ENCODE measurements around the gene OR51A4.
"Not testable (repeated sequence)": the region's sequence is repeated elsewhere in the genome, so short reads cannot be mapped to it uniquely, and the experiment has no call there.

The OR51A4 gene

GRCh38 chr11:4947505-4947904 is at the start of gene OR51A4:
Gene OR51A4, minus strand, starts transcription at chr11:4947605. Its CDS starts 505 bp downstream, at chr11:4947100.
- DNase-seq, result no peak

GRCh38 chr11:4994551-4994950 is 47.1 kb upstream of the OR51A4 start, which contains the start of gene OR51L1:
Gene OR51L1, plus strand, starts transcription at chr11:4994851. Its CDS starts 4,132 bp downstream, at chr11:4998983.
- DNase-seq, result no peak

- no peak for DNase-seq
Measured at GRCh38 chr11:4991060-4991459, 43.7 kb upstream of the OR51A4 start.

GRCh38 chr11:4983841-4984240 is 36.4 kb upstream of the OR51A4 start:
- no peak for DNase-seq

GRCh38 chr11:4982678-4983077 is 35.3 kb upstream of the OR51A4 start:
- no peak for DNase-seq

GRCh38 chr11:4979036-4979435 is 31.6 kb upstream of the OR51A4 start:
- no peak for DNase-seq

GRCh38 chr11:4975436-4975835 is 28.0 kb upstream of the OR51A4 start:
- DNase-seq, result no peak

GRCh38 chr11:4962816-4963215 is 15.4 kb upstream of the OR51A4 start:
- no peak for DNase-seq

- no peak for DNase-seq
Measured at GRCh38 chr11:4960877-4961276, 13.5 kb upstream of the OR51A4 start.

GRCh38 chr11:4957396-4957795 is 10.0 kb upstream of the OR51A4 start:
- no peak for DNase-seq

GRCh38 chr11:4955613-4956012 is 8.2 kb upstream of the OR51A4 start, which contains the start of gene OR51A2:
Gene OR51A2, minus strand, starts transcription at chr11:4955713. Its CDS starts 0 bp downstream, at chr11:4955713.
- DNase-seq, result not testable (repeated sequence)

GRCh38 chr11:4936745-4937144 is 10.7 kb downstream of the OR51A4 start:
- DNase-seq, result no peak

GRCh38 chr11:4932751-4933150 is 14.7 kb downstream of the OR51A4 start:
- no peak for DNase-seq

- DNase-seq, result no peak
Measured at GRCh38 chr11:4926608-4927007, 20.8 kb downstream of the OR51A4 start.

GRCh38 chr11:4924239-4924638 is 23.2 kb downstream of the OR51A4 start, which contains the start of gene OR51G1:
Gene OR51G1, minus strand, starts transcription at chr11:4924339. Its CDS starts 0 bp downstream, at chr11:4924339.
- DNase-seq, result no peak

GRCh38 chr11:4922304-4922703 is 25.1 kb downstream of the OR51A4 start:
- DNase-seq, result no peak

GRCh38 chr11:4921796-4922195 is 25.6 kb downstream of the OR51A4 start:
- no peak for DNase-seq

- DNase-seq, result no peak
Measured at GRCh38 chr11:4919250-4919649, 28.2 kb downstream of the OR51A4 start, which contains the start of gene OR51G2. Gene OR51G2, minus strand, starts transcription at chr11:4919350. Its CDS starts 3,687 bp downstream, at chr11:4915663.

GRCh38 chr11:4916581-4916980 is 30.8 kb downstream of the OR51A4 start:
- no peak for DNase-seq

GRCh38 chr11:4903484-4903883 is 43.9 kb downstream of the OR51A4 start, which contains the start of gene OR51A7:
Gene OR51A7, plus strand, starts transcription at chr11:4903783. Its CDS starts 3,587 bp downstream, at chr11:4907370.
- no peak for DNase-seq

Measured in activated effector memory CD4-positive, alpha-beta T cell treated with Interleukin-2 at 50 U/mL for 16 hours (primary cell).